Measurements from ENCODE around the gene PRDM10. TPM values are rescaled to one million over a fixed set of nuclear protein-coding genes. Genes with fewer than 3 reads are reported as not detected.

Gene PRDM10
- total RNA-seq, 4 donors from 2014 or later = 11.3 to 22.4 (median 15.5) TPM

- Histone ChIP-seq H3K9me3 (no peaks in the 10 kb centered on the region), H3K4me3 (no peak overlapping the region), H3K27ac (no peak overlapping the region), H3K27me3 (no peaks in the 10 kb centered on the region), H3K36me3 (peaks cover 0 to 9% (median 0%) of the 10 kb centered on the region in 4 donors), H3K4me1 (peaks cover 0 to 6% (median 0%) of the 10 kb centered on the region in 4 donors)
- DNase-seq = no peak
- in situ Hi-C loops (cut with MboI; ENCODE audit: low pct_ligation_motif_present in 1 of 4, low pct_unique_long_range_greater_than_20kb in 1 of 4, low sequenced_read_pairs in 3 of 4) = no loop called here
- WGBS, 2 donors (ENCODE audit: low coverage in 1 of 2) = 79 to 80% methylated on average over 2 to 4 of the region's 4 CpGs
- TF ChIP-seq POLR2AphosphoS5 (IDR thresholded peaks at IDR 0.05) = no peak
- TF ChIP-seq CTCF (IDR thresholded peaks at IDR 0.05) = no peak
- no peak for TF ChIP-seq POLR2A (IDR thresholded peaks at IDR 0.05)
- TF ChIP-seq EP300 (IDR thresholded peaks at IDR 0.05; ENCODE audit: low read depth) = no peak
- intact Hi-C loops (cut with DNase I; ENCODE audit: low total_unique reads) = no loop called here
Observed at GRCh38 chr11:129946256-129946655, 56.4 kb downstream of the PRDM10 start.

- intact Hi-C loops (cut with DNase I; ENCODE audit: low total_unique reads) = no loop called here
- H3K27me3 ChIP-seq = no peaks in the 10 kb centered on the region
- in situ Hi-C loops (cut with MboI; ENCODE audit: low pct_ligation_motif_present in 1 of 4, low pct_unique_long_range_greater_than_20kb in 1 of 4, low sequenced_read_pairs in 3 of 4) = no loop called here
- H3K4me1 ChIP-seq = peaks cover 0 to 5% (median 0%) of the 10 kb centered on the region in 4 donors
- no peaks in the 10 kb centered on the region for H3K9me3 ChIP-seq
- WGBS, 2 donors (ENCODE audit: low coverage in 1 of 2) = 84 to 98% methylated on average over 5 to 11 of the region's 11 CpGs
- no peak overlapping the region for H3K27ac ChIP-seq
- no peak for TF ChIP-seq CTCF (IDR thresholded peaks at IDR 0.05)
- no peak for TF ChIP-seq POLR2A (IDR thresholded peaks at IDR 0.05)
- no peak for TF ChIP-seq POLR2AphosphoS5 (IDR thresholded peaks at IDR 0.05)
- no peak for TF ChIP-seq EP300 (IDR thresholded peaks at IDR 0.05; ENCODE audit: low read depth)
- peaks cover 0 to 9% (median 0%) of the 10 kb centered on the region in 4 donors for H3K36me3 ChIP-seq
- no peak overlapping the region for H3K4me3 ChIP-seq
- DNase-seq = no peak
Observed at GRCh38 chr11:129945373-129945772, 57.3 kb downstream of the PRDM10 start.

- in situ Hi-C loops (cut with MboI; ENCODE audit: low pct_ligation_motif_present in 1 of 4, low pct_unique_long_range_greater_than_20kb in 1 of 4, low sequenced_read_pairs in 3 of 4) = no loop called here
- TF ChIP-seq EP300 (IDR thresholded peaks at IDR 0.05; ENCODE audit: low read depth) (no peak), POLR2AphosphoS5 (IDR thresholded peaks at IDR 0.05) (no peak), POLR2A (IDR thresholded peaks at IDR 0.05) (no peak), CTCF (IDR thresholded peaks at IDR 0.05) (no peak)
- peaks cover 0 to 9% (median 0%) of the 10 kb centered on the region in 4 donors for H3K36me3 ChIP-seq
- no peaks in the 10 kb centered on the region for H3K9me3 ChIP-seq
- no peaks in the 10 kb centered on the region for H3K4me1 ChIP-seq
- WGBS, 2 donors (ENCODE audit: low coverage in 1 of 2) = 91 to 95% methylated on average over 4 to 18 of the region's 18 CpGs
- no peaks in the 10 kb centered on the region for H3K27me3 ChIP-seq
- no peak overlapping the region for H3K27ac ChIP-seq
- no peak for DNase-seq
- intact Hi-C loops (cut with DNase I; ENCODE audit: low total_unique reads) = no loop called here
- no peak overlapping the region for H3K4me3 ChIP-seq
Observed at GRCh38 chr11:129944696-129945095, 57.9 kb downstream of the PRDM10 start.

GRCh38 chr11:129943036-129943435 is 59.6 kb downstream of the PRDM10 start:
- intact Hi-C loops (cut with DNase I; ENCODE audit: low total_unique reads) (no loop called here), in situ Hi-C loops (cut with MboI; ENCODE audit: low pct_ligation_motif_present in 1 of 4, low pct_unique_long_range_greater_than_20kb in 1 of 4, low sequenced_read_pairs in 3 of 4) (no loop called here)
- Histone ChIP-seq H3K27me3 (no peaks in the 10 kb centered on the region), H3K36me3 (peaks cover 0 to 9% (median 0%) of the 10 kb centered on the region in 4 donors), H3K4me3 (no peak overlapping the region), H3K4me1 (no peaks in the 10 kb centered on the region), H3K27ac (no peak overlapping the region), H3K9me3 (no peaks in the 10 kb centered on the region)
- DNase-seq = no peak
- no peak for TF ChIP-seq POLR2AphosphoS5 (IDR thresholded peaks at IDR 0.05)
- TF ChIP-seq POLR2A (IDR thresholded peaks at IDR 0.05) = no peak
- TF ChIP-seq CTCF (IDR thresholded peaks at IDR 0.05) = no peak
- TF ChIP-seq EP300 (IDR thresholded peaks at IDR 0.05; ENCODE audit: low read depth) = no peak
